Fibroblast of skin of scalp (primary cell): ENCODE measurements around the gene CYSRT1.

ENCODE experiments used
- DNase-seq: peaks from one replicate; pipeline ENCODE4 v3.0.0-alpha.2; 2013

The CYSRT1 gene

DNA sequence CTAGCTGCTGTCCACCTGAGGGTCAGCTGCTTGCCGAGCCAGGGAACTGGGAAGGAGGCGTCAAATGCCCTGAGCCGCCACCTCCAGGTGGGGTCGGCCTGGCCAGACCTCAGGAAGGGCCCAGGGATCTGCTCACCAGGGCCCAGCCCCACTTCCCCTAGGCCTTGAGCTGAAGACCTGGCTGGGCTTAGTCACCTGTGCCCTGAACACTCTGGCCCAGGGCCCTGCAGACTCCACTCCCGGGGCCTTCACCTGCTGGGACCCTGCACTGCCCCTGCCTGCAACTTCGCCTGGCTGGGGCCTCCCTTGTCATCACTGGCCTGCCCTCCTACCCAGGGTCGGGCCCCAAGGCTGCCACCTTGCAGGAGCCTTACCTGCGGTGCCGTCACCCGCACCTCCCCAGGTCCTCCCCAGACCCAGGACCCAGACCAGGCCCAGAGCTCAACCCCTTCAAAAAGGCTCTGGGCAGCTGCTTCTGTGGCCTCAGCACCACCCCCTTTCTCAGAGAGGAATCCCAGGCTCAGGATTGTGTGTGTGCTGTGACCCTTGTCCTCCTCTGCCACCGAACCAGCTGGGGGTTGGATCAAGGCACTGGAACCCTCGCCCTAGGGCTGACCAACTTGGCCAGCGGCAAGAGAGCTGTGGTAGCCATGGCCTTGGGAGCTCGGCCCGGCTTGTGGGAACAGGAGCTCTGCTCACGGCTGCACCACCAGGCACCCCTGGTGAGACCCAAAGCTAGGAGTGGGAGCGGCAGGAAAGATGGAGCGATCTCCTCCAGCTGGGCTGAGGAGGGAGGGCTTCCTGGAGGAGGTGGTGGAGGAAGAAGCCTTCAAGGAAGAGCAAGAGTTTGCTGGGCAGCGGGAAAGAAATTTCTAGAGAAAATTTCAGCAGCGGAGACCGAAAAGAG, 29.0 kb downstream of the CYSRT1 start:
- no peak for DNase-seq

DNA sequence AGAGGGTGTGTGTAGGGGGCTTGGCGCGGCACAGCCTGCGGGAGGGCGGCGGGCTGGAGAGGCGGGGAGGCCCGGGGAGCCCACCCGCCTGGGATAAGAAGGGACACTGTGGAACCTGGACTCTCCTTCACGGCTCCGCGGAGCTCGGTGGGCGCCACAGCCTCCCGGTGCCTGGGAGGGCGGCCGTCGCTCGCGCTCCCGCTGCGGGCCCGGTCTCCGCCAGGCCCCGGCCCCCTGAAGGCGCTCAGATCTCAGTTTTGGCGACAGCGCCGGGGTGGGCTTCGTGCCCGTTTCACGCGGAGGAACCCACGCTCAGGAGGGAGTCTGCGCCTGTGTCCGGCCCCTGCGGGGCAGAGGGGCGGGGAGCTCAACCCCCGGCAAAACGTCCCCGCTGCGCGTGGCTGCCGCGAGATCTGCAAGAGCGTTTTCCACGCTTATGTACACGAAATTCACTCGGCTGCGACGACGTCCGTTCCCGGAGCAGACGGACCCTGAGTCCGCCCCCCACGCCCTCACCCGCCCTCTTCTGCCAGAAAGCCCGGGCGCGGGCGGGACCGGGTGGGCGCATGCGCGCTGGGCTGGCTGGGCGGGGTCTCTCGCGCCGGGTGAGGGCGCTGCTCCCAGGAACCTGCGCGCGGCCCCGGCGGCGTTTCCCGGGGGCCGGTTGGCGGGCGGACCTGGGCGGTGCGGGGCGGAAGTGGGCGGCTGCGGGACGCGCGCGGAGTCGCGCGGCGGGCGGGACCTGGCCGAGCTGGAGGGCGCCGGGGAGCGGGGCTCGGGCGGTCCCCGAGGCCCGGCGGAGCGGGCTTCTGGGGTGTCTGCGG, 29.9 kb downstream of the CYSRT1 start, which contains the start of gene NELFB:
TSS of gene NELFB (plus strand) at position 704 of the 824 bp plus-strand sequence.
- peak; percentile 88 for DNase-seq

DNA sequence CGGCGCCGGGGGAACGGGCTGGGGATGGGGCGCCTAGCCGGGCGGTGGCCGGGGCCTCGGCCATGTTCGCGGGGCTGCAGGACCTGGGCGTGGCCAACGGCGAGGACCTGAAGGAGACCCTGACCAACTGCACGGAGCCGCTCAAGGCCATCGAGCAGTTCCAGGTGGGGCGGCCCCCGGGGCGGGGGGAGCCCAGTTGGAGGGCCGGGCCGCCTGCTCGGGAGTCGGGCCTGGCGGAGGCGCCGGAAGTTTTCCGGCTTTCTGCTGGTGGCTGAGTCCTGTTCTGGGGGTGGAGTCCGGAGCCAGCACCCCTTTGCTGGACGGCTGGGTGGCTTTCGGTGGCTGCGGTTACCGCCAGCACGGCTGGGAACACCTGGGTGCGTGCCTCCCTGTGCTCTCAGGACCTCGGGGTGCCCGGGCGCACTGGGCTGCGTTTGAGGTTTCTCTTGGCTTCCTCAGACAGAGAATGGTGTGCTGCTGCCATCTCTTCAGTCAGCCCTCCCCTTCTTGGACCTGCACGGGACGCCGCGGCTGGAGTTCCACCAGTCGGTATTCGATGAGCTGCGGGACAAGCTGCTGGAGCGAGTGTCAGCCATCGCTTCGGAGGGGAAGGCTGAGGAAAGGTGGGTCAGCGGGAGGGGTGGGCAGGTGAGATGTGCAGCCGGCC, 30.6 kb downstream of the CYSRT1 start:
- DNase-seq, result no peak

DNA sequence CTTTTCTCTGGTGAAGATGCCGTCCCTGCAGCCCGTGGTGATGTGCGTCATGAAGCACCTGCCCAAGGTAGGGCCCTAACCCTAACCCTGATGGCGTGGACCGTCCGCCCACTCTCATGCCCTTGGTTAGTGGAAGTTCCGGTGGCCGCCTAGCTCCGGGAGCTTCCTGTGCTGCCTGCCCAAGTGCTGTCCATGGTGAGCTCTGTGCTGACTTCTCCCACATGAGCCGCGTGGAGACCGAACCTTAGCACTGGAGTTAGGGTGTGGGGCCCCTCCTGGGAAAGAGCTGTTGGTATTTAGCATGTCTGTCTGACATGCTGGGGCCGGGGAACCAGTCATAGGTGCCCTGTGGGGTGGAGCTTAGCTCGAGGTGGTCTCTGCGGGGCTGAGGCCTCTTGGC, 31.4 kb downstream of the CYSRT1 start:
- no peak for DNase-seq

DNA sequence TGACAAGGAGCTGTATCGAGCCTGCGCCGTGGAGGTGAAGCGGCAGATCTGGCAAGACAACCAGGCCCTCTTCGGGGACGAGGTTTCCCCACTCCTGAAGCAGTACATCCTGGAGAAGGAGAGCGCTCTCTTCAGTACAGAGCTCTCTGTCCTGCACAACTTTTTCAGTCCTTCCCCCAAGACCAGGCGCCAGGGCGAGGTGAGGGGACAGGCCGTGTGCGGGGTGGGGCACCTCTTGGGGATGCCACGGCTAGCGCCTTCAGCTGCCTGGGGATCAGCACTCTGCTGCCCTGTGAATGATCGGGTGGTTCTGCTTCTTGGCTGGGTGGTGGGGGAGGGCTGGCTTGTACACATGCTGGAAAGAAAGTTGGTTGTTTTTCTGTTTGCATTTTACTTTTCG, 31.9 kb downstream of the CYSRT1 start:
- DNase-seq, result no peak

DNA sequence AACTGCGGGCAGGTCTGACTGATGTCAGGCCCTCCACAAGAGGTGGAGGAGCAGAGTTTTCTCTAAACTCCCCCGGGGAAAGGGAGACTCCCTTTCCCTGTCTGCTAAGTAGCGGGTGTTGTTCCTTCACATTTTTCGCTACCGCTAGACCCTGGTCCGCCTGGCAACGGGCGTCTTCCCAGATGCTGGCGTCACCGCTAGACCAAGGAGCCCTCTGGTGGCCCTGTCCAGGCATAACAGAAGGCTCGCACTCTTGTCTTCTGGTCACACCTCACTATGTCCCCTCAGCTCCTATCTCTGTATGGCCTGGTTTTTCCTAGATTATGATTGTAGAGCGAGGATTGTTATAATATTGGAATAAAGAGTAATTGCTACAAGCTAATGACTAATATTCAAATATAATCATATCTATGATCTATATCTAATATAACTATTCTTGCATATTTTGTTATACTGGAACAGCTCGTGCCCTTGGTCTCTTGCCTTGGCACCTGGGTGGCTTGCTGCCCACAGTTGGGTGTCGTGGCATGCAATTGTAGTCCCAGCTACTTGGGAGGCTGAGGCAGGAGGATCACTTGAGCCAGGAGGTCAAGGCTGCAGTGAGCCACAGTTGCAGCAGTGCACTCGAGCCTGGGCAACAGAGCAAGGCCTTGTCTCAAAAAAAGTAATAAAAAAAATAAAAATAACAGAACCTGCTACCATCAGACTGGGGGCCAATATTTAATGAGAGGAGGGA, 37.4 kb downstream of the CYSRT1 start:
- DNase-seq, result peak; percentile 56

DNA sequence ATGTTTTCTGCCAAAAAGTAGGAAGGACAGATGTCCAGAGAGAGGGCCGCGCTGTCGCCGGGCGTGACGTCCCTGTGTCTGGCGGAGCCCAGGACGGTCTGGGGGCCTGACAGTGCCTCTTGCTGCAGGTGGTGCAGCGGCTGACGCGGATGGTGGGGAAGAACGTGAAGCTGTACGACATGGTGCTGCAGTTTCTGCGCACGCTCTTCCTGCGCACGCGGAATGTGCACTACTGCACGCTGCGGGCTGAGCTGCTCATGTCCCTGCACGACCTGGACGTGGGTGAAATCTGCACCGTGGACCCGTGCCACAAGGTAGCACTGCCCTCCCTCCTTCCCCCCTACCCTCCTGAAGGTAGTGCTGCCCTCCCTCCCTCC, 37.9 kb downstream of the CYSRT1 start:
- DNase-seq, result no peak

DNA sequence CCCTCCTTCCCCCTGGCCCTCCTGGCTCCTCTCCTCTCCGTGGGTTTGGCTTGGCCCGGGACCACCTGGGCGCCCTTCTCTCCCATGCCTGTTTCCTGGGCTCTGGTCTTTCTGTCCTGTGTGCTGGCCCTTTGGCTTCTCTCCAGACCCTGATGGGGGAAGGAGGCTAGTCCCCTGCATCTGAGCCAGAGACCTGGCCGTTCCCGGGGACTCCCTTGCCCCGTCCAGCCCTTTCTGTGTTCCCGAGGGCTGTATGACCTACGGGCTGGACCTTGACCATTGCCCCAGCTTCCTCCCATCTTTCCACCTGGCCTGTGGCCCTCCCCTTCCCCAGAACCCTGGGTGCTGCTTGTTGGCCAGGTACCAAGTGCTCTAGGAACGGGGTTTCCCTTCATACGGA, 38.5 kb downstream of the CYSRT1 start:
- no peak for DNase-seq

DNA sequence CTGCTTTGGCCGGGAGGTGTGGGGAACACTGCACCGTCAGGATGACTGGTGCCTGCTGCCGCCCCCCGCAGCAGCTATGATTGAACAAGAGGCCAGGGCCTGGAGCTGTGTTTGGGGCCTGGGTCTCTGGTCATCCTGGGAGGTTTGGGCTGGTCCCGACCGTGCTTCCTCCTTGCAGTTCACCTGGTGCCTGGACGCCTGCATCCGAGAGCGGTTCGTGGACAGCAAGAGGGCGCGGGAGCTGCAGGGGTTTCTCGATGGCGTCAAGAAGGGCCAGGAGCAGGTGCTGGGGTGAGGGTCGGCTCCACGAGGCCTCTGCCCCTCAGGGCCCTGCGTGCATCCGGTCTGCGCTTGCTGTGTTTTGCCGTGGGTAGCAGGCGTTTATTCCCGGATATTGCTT, 39.1 kb downstream of the CYSRT1 start:
- no peak for DNase-seq

DNA sequence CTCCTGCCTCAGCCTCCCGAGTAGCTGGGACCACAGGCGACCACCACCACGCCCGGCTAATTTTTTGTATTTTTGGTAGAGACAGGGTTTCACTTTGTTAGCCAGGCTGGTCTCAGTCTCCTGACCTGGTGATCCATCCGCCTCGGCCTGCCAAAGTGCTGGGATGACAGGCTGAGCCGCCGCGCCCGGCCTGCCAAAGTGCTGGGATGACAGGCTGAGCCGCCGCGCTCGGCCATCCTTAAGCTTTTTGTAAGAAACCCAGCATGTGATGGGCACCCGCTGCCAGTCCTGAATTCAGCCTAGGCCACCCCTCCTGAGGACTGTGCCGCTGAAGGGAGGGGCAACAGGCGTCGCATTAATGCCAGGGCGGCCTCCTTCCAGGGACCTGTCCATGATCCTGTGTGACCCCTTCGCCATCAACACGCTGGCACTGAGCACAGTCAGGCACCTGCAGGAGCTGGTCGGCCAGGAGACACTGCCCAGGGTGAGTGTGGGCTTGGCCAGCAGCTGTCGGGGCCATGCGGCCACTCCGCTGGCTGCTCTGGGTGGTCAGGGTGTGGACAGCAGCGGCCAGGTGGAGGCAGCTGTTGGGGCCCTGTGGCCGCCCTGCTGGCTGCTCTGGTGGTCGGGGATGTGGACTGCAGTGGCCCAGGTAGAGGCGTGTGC, 40.7 kb downstream of the CYSRT1 start:
- no peak for DNase-seq

DNA sequence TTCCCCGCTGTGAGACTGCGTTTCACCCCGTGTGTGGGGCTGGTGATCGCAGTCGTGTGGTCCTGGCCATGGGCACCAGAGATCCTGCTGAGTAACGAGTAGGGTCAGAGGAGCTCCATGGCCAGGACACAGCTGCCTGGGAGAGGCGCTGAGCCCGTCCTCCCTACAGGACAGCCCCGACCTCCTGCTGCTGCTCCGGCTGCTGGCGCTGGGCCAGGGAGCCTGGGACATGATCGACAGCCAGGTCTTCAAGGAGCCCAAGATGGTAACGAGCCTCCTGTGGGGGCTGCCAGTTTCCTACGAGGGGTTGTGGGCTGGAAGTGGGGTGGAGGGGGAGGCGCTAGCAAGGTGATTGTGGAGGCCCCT, 41.2 kb downstream of the CYSRT1 start:
- no peak for DNase-seq

DNA sequence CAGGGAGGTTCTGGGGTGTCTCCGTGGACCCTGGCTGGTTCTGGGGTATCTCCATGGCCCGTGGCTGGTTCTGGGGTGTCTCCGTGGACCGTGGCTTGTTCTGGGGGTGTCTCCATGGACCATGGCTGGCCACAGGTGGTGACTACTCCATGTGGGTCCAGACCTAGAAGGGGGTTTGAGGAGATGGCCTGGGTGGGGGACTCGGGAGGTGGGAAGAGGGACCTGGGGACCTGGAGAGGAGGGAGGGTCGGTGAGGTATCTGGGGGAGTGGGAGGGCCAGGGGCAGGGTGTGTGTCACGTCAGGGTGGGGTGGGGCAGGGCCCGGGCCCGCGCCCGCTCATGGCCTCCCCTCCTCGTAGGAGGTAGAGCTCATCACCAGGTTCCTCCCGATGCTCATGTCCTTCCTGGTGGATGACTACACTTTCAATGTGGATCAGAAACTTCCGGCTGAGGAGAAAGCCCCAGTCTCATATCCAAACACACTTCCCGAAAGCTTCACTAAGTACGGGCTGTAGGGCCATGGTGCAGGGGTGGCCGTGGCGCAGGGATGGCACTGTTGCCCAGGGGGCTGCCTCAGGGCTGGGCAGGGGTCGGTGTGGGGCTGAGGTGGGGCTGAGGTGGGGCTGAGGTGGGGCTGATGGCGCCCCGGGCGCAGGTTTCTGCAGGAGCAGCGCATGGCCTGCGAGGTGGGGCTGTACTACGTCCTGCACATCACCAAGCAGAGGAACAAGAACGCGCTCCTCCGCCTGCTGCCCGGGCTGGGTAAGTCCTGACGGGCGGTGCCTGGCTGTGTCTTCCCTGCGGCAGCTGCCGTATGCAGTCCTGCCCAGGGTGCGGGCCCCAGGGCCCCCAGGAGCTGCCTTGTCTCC, 41.8 kb downstream of the CYSRT1 start:
- DNase-seq, result no peak

DNA sequence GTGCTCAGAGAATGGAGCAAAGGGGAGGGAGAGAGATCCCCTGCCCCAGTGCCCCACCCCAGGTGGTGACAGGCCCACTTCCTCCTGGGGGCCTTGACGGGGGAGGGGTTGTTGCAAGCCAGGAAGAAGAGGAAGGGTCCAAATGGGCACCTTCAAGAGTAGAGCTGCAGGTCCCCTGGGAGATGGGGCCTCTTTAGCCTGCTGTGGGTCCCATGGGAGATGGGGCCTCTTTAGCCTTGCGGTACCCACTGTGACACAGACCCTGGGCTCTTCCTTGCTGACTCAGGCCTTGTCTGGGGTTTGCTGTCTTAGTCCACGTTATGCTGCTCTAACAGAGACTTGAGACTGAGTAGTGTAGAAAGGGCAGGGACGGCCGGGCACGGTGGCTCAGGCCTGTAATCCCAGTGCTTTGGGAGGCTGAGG, 43.0 kb downstream of the CYSRT1 start:
- DNase-seq, result no peak

DNA sequence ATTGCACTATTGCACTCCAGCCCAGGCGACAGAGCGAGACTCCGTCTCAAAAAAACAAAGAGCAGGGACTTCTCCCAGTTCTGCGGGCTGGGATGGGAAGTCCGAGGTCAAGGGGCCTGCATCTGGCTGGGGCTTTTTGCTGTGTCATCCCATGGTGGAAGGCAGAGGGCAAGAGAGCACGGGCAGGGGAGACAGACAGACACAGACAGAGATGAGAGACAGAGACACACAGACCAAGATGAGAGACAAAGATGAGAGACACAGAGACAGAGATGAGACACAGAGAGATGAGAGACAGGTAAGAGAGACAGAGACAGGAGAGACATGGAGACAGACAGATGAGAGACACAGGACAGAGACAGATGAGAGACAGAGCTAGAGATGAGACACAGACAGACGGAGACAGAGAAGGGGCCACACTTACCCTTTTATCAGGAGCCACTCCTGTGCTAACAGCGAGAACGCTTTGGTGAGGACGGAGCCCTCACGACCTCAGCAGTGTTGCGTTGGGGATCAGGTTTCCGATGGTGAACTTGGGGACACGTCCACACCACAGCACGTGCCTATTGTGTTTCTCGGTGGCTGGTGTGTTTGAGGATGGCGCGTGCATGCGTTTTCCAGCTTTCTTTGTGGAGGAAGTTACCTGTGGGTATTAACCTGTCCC, 43.7 kb downstream of the CYSRT1 start:
- DNase-seq, result no peak

DNA sequence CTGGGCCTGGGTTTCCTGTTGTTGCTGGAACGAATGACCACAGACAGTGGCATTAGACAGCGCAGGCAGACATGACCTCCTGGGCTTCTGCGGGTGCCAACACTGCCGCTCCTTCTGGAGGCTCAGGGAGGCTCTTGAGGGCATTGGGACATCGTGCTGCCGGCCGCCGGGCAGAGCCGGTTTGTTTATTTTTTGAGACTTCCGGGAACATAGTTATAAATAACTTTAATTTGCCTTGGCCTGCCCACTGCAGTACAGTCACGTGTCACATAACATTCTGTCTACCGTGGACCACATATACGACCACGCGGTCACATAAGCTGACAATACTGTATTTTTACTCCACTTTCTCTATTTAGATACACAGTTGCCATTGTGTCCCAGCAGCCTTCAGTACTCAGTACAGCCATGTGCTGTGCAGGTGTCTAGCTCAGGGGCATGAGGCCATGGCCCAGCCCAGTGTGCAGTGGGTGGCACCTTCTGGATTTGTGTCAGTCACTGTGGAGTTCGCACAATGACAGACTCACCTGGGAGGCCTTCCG, 44.3 kb downstream of the CYSRT1 start:
- no peak for DNase-seq

DNA sequence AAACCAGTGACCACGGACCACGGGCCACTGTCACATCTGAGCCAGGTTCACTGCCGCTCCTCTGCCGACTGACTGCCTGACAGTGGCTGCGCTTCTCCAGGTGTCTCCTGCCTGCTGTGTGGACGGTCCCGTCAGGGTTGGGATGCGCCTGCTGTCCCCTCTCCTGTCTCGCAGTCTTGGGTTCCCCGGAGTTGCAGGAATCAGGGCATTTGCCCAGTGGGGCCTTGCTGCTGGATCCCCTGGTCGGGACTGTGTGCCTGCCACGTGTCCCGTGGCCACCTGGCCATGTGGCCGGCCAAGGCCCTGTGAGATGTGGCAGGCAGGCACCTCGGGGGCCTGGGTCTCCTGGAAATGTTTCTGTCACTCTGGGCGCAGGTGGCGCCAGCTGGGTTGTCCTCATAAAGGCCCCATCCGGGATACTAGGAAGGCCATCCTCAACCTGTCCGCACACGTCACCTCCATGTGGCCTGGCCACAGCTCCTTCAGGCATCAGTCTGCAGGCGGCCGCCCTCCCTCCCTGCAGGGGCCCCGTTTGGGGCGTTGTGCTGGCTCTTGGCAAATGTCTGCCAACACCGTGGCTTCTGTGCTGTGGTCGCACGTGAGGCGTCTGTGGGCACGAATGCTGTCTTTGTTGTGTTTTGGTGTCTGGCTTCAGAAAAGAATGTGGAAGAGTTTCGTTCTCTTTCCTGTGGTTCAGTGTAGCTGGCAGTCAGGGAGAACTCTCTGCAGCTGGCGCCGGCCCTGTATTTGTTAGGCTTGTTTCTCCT, 46.1 kb downstream of the CYSRT1 start:
- no peak for DNase-seq

DNA sequence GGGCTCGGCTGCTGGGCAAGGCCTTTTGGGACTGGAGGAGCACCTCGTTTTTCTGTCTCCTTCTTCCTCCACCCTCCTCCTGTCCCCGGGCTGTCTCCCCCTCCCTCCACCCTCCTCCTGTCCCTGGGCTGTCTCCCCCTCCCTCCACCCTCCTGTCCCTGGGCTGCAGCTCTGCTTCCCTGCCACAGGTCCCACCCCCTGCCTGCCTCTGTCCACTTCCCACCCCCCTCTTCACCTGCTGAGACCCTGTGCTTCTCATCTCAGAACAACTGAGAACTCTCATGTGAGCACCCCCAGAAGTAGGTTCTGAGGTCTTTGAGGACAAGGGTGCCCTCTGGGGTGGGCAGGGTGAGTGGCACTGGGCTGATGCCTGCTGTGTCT, 46.7 kb downstream of the CYSRT1 start:
- DNase-seq, result no peak

DNA sequence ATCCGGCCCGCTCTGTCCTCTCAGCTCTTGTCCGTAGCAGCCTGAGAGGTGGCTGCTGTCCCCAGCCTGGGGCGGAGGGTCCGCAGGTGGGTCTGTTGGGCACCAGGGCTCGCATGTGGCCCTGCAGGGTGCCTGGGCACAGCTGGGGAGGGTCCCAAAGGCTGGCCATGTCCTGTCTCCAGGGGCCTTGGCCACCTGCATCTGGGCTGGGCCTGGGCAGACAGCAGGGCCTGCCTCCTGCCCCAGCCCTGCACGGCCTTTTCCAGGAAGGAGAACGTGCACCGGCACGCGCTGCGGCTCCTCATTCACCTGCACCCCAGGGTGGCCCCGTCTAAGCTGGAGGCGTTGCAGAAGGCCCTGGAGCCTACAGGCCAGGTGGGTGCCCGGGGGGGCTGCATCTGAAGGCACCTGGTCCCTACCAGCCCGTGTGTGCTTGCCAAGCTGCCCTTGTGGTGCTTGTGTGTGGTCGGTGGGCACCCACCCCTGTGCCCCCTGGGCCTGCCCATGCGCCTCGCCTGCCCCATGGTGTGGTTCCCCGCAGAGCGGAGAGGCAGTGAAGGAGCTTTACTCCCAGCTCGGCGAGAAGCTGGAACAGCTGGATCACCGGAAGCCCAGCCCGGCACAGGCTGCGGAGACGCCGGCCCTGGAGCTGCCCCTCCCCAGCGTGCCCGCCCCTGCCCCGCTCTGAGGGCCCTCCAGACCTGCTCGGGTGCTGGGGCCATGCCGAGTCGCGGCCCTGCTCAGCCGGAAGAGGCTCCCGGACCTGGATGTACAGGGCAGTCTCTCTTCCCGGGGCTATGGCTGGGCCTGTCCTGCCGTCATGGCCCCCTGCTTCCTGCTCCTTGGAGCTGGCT, 47.5 kb downstream of the CYSRT1 start:
- DNase-seq, result no peak
